ENCODE data around the gene RARS2.
A peak's percentile ranks its signal among the peaks of the same experiment; 100 is the strongest.
"Not testable (repeated sequence)": the region's sequence is repeated elsewhere in the genome, so short reads cannot be mapped to it uniquely, and the experiment has no call there.

RARS2 gene

GRCh38 chr6:87501809-87502572, 87.8 kb downstream of the RARS2 start:
- DNase-seq (ENCODE audit: low read depth in 2 of 2) = no peak

- no peak for DNase-seq (ENCODE audit: low read depth in 2 of 2)
Observed at GRCh38 chr6:87498048-87498447, 91.7 kb downstream of the RARS2 start.

GRCh38 chr6:87494761-87495422, 94.9 kb downstream of the RARS2 start:
- no peak for DNase-seq (ENCODE audit: low read depth in 2 of 2)

- DNase-seq (ENCODE audit: low read depth in 2 of 2) = not testable (repeated sequence)
Observed at GRCh38 chr6:87489326-87489725, 100.5 kb downstream of the RARS2 start.

- no peak for DNase-seq (ENCODE audit: low read depth in 2 of 2)
Observed at GRCh38 chr6:87487555-87487954, 102.2 kb downstream of the RARS2 start.

- DNase-seq (ENCODE audit: low read depth in 2 of 2) = no peak
Observed at GRCh38 chr6:87484491-87484890, 105.3 kb downstream of the RARS2 start.

GRCh38 chr6:87483929-87484328, 105.9 kb downstream of the RARS2 start:
- no peak for DNase-seq (ENCODE audit: low read depth in 2 of 2)

- no peak for DNase-seq (ENCODE audit: low read depth in 2 of 2)
Observed at GRCh38 chr6:87482366-87482765, 107.4 kb downstream of the RARS2 start.

- no peak for DNase-seq (ENCODE audit: low read depth in 2 of 2)
Observed at GRCh38 chr6:87481931-87482330, 107.9 kb downstream of the RARS2 start.

- DNase-seq (ENCODE audit: low read depth in 2 of 2) = peak in 1 of 2 donors; percentile 42
Observed at GRCh38 chr6:87473419-87473903, 116.3 kb downstream of the RARS2 start.

- DNase-seq (ENCODE audit: low read depth in 2 of 2) = peak; percentile 73 to 78
Observed at GRCh38 chr6:87472525-87473418, 117.0 kb downstream of the RARS2 start, which contains the start of gene SLC35A1. Gene SLC35A1, plus strand, starts transcription at chr6:87472974. Its CDS starts 30 bp downstream, at chr6:87473004.

- DNase-seq (ENCODE audit: low read depth in 2 of 2) = no peak
Observed at GRCh38 chr6:87465051-87465450, 124.7 kb downstream of the RARS2 start.

All from stimulated activated CD8-positive, alpha-beta memory T cell treated with anti-CD3 and anti-CD28 coated beads, Interleukin-2, amount 100 ng/mL, for 48 hours (primary cell).